ENCODE results near the gene KLK12. TPM values are rescaled to one million over a fixed set of nuclear protein-coding genes. Genes with fewer than 3 reads are reported as not detected.

Gene KLK12
- total RNA-seq, 1 donor from 2014 or later = not detected

DNA sequence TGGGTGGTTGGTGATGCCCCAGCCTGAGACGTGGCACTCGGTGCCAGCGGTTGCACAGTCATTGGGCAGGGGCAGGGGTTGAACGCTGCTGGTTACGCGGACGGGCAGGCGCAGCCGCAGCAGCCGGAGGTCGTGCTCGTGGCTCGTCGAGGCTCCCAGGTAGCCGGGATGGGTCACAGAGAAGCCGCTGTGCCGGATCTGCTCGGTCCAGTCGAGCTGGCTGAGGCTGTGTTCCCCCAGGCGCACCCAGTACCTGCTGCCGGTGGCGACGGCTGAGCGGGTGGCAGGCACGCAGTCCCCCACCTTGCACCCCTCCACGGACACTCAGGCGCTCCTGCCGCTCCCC is 2.9 kb downstream of the KLK12 start:
- DNase-seq (ENCODE audit: low read depth) = no peak
- H3K4me3 ChIP-seq (ENCODE audit: low read depth, low read length) = no peak overlapping the region
- TF ChIP-seq, protein P1, sequence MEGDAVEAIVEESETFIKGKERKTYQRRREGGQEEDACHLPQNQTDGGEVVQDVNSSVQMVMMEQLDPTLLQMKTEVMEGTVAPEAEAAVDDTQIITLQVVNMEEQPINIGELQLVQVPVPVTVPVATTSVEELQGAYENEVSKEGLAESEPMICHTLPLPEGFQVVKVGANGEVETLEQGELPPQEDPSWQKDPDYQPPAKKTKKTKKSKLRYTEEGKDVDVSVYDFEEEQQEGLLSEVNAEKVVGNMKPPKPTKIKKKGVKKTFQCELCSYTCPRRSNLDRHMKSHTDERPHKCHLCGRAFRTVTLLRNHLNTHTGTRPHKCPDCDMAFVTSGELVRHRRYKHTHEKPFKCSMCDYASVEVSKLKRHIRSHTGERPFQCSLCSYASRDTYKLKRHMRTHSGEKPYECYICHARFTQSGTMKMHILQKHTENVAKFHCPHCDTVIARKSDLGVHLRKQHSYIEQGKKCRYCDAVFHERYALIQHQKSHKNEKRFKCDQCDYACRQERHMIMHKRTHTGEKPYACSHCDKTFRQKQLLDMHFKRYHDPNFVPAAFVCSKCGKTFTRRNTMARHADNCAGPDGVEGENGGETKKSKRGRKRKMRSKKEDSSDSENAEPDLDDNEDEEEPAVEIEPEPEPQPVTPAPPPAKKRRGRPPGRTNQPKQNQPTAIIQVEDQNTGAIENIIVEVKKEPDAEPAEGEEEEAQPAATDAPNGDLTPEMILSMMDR (conservative IDR thresholded peaks at IDR 0.05; ENCODE audit: low read depth, low read length) = no peak

DNA sequence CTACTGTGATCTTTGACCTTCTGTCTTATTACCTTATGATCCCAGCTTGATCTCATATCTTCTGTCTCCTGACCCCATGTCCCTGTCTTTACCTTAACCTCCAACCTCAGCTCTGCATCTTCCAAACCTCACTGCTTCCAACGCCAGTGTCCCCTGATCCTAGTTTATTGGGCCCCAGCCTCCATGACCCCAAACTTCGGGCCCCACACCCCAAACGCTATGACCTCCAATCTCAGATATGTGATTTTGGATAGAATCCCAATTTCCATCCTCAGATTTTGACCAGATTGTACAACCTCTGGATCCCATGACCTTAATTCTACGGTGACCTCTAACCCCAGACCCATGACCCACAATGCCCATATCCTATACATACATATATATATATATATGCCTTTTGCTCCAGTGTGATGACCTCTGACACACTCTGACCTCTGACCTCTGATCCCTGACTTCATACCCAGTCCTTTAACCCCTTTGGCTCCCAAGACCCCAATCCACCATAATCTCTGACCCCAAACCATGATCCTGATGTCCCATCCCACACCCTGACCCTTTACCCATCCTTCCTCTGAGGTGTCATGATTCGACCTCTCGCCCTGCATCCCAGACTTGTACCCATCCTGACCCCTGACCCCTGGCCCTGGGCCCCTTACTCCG is 3.5 kb downstream of the KLK12 start:
- TF ChIP-seq, protein P1 (conservative IDR thresholded peaks at IDR 0.05; ENCODE audit: low read depth, low read length) = no peak
- no peak overlapping the region for H3K4me3 ChIP-seq (ENCODE audit: low read depth, low read length)
- no peak for DNase-seq (ENCODE audit: low read depth)

DNA sequence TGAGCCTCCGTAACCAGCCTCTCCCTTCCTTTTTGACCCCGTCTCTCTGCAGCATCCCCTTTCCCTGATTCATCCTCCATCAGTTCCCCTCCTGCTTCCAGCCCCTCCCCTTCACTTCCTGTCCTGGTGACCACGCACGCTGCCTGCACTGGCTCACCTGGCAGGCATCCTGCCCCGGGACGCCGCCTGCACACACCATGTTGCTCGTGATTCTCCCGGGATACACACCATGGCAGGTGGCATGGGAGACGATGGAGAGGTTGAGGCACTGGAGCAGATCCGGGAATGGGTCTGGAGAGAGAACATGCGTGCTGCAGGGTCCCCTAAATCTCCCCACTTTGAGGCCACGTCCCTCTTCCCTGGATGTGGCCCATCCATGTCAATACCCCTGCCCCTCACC is 4.2 kb downstream of the KLK12 start:
- TF ChIP-seq, protein P1 (conservative IDR thresholded peaks at IDR 0.05; ENCODE audit: low read depth, low read length) = no peak
- no peak for DNase-seq (ENCODE audit: low read depth)

DNA sequence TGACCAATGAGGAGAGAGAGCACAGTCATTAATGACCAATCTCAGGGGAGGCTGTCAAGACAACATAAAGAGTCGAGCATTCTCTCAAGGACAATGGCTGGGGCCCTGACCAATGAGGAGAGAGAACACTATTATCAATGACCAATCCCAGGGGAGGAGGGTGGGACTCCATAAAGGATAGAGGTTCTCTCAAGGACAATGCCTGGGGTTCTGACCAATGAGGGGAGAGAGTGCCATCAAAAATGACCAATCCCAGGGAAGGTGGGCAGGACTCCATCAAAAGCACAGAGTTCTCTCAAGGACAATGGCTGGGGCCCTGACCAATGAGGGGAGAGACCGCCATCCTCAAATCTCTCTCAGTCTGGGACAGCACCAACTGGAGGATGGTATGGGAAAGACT is 5.1 kb downstream of the KLK12 start:
- TF ChIP-seq, protein P1 (conservative IDR thresholded peaks at IDR 0.05; ENCODE audit: low read depth, low read length) = no peak
- no peak overlapping the region for H3K4me3 ChIP-seq (ENCODE audit: low read depth, low read length)
- no peak for DNase-seq (ENCODE audit: low read depth)

More for the DNA sequence above, 4.2 kb downstream of the KLK12 start:
- no peak overlapping the region for H3K4me3 ChIP-seq (ENCODE audit: low read depth, low read length)

DNA sequence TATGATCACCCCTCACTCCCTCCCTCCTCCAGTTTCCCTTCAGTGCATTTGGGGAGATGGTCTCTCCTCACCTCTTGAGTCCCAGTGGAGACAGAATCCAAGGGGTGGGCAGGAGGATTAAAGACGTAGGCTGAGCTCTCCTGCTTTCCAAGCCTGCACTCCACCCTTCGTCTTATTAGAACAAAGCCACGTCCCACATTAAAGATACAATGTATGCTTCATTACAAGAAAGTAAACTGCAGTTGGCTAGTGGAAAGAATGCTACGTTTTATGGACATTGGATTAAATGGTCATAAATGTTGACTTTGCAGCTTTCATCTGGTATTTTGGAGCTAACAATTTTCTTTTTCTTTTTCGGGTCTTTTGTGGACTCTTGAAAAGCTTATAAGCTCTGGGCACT is 6.9 kb downstream of the KLK12 start:
- TF ChIP-seq, protein P1 (conservative IDR thresholded peaks at IDR 0.05; ENCODE audit: low read depth, low read length) = no peak
- H3K4me3 ChIP-seq (ENCODE audit: low read depth, low read length) = no peak overlapping the region
- DNase-seq (ENCODE audit: low read depth) = no peak

- DNase-seq (ENCODE audit: low read depth) = no peak
- TF ChIP-seq, protein P1 (conservative IDR thresholded peaks at IDR 0.05; ENCODE audit: low read depth, low read length) = no peak
- no peak overlapping the region for H3K4me3 ChIP-seq (ENCODE audit: low read depth, low read length)
These were observed 7.5 kb downstream of the KLK12 start for GRCh38 chr19:51027126-51027806.

- DNase-seq (ENCODE audit: low read depth) = no peak
- TF ChIP-seq, protein P1 (conservative IDR thresholded peaks at IDR 0.05; ENCODE audit: low read depth, low read length) = no peak
- H3K4me3 ChIP-seq (ENCODE audit: low read depth, low read length) = no peak within 1 kb of the TSS
These were observed 8.3 kb downstream of the KLK12 start, which contains the start of gene KLK11 for GRCh38 chr19:51026554-51026831. Gene KLK11 (minus strand): TSS chr19:51026616. CDS start chr19:51025631, 985 bp downstream.

Data from epithelial cell of proximal tubule (primary cell).